Tibial nerve (tissue), 4 donors: ENCODE measurements around the gene SPEF2. TPM values are rescaled to one million over a fixed set of nuclear protein-coding genes. Genes with fewer than 3 reads are reported as not detected.
A peak's percentile ranks its signal among the peaks of the same experiment; 100 is the strongest.

Experiments
- DNase-seq, 2 donors: peaks; one replicate each; pipeline ENCODE4 v3.0.0-alpha.2; 2019; ENCODE audit warnings: low spot score in 2 of 2
- H3K27ac ChIP-seq, 4 donors: fragments of 200-600 bp; sonication (generic) in 3 of 4; one replicate each; pipeline ENCODE4 v1.5.1; 2017 to 2019; ENCODE audit warnings: mild to moderate bottlenecking in 1 of 4
- H3K27me3 ChIP-seq, 2 donors: fragments of 200-600 bp; sonication (generic) in 1 of 2; one replicate each; pipeline versions ENCODE4 v1.5.1 to v1.6.0; 2017 to 2019
- H3K36me3 ChIP-seq, 3 donors: fragments of 200-600 bp; sonication (generic); one replicate each; pipeline ENCODE4 v1.5.1; 2018 to 2019
- H3K4me1 ChIP-seq, 4 donors: fragments of 200-600 bp; sonication (generic) in 3 of 4; one replicate each; pipeline ENCODE4 v1.5.1; 2017 to 2019
- H3K4me3 ChIP-seq, 4 donors: fragments of 200-600 bp; sonication (generic) in 3 of 4; one replicate each; pipeline ENCODE4 v1.5.1; 2017 to 2019; ENCODE audit warnings: mild to moderate bottlenecking in 1 of 4, moderate library complexity in 1 of 4
- H3K9me3 ChIP-seq, 4 donors: fragments of 200-600 bp; sonication (generic) in 3 of 4; one replicate each; pipeline ENCODE4 v1.5.1; 2017 to 2019
- CTCF ChIP-seq, 5 experiments: fragments of 200-600 bp in 3 of 5; fragments of 450-650 bp in 2 of 5; sonication (generic) in 3 of 5; IDR thresholded peaks; one replicate each; pipeline ENCODE4 v1.5.1; 2016 to 2019; ENCODE audit warnings: antibody characterized with exemption in 5 of 5, mild to moderate bottlenecking in 3 of 5, moderate library complexity in 2 of 5
- EP300 ChIP-seq, 2 donors: sonication (generic); formaldehyde crosslinking; IDR thresholded peaks; one replicate each; pipeline ENCODE4 v1.6.1; 2017; ENCODE audit warnings: antibody characterized with exemption in 2 of 2, mild to moderate bottlenecking in 1 of 2
- POLR2A ChIP-seq, 2 donors: fragments of 450-650 bp; IDR thresholded peaks; one replicate each; pipeline ENCODE4 v1.6.1; 2017; ENCODE audit warnings: antibody characterized with exemption in 2 of 2, mild to moderate bottlenecking in 2 of 2, moderate library complexity in 2 of 2
- WGBS, 2 donors: methylation state at CpG; one replicate each; pipeline ENCODE4 v1.1.5; 2018; 5-methylcytosine and 5-hydroxymethylcytosine counted together
- total RNA-seq, 4 donors: library from RNA; depleted of rRNA; stranded (reverse); fragments of >200 nt; gene quantifications; one replicate each; pipeline ENCODE4 v1.1.0, GENCODE V29; 2016

The SPEF2 gene
- total RNA-seq, 4 donors from 2014 or later: 5.1 to 33.5 (median 17.5) TPM

- no peak for TF ChIP-seq POLR2A (IDR thresholded peaks at IDR 0.05)
- TF ChIP-seq CTCF (IDR thresholded peaks at IDR 0.05): no peak
- no peak for TF ChIP-seq EP300 (IDR thresholded peaks at IDR 0.05)
- H3K27ac ChIP-seq: peak overlapping the region in 2 of 4 donors; percentile 5 to 47
- H3K9me3 ChIP-seq: no peaks in the 10 kb centered on the region
- H3K27me3 ChIP-seq: no peaks in the 10 kb centered on the region
- H3K4me3 ChIP-seq: peak overlapping the region in 1 of 4 donors; percentile 10
- H3K4me1 ChIP-seq: peaks cover 0 to 12% (median 5%) of the 10 kb centered on the region in 4 donors
- H3K36me3 ChIP-seq: no peaks in the 10 kb centered on the region
- DNase-seq: no peak
- WGBS, 2 donors: 30 to 37% methylated on average over 2 of the region's 2 CpGs
Observed at GRCh38 chr5:35857606-35858205, 240.0 kb downstream of the SPEF2 start.

GRCh38 chr5:35859101-35859661, 241.5 kb downstream of the SPEF2 start:
- Histone ChIP-seq H3K36me3 (no peaks in the 10 kb centered on the region), H3K9me3 (no peaks in the 10 kb centered on the region), H3K27ac (peak overlapping the region in 3 of 4 donors; percentile 25 to 47 (median 37)), H3K27me3 (no peaks in the 10 kb centered on the region), H3K4me3 (peak overlapping the region in 1 of 4 donors; percentile 25), H3K4me1 (peaks cover 0 to 5% (median 2%) of the 10 kb centered on the region in 4 donors)
- no peak for DNase-seq
- WGBS, 2 donors: 42 to 45% methylated on average over 3 of the region's 3 CpGs
- TF ChIP-seq EP300 (IDR thresholded peaks at IDR 0.05) (no peak), CTCF (IDR thresholded peaks at IDR 0.05) (no peak), POLR2A (IDR thresholded peaks at IDR 0.05) (no peak)

GRCh38 chr5:35860686-35861085, 243.0 kb downstream of the SPEF2 start:
- no peak overlapping the region for H3K4me3 ChIP-seq
- peak overlapping the region in 1 of 4 donors; percentile 39 for H3K27ac ChIP-seq
- no peaks in the 10 kb centered on the region for H3K9me3 ChIP-seq
- H3K4me1 ChIP-seq: peaks cover 0 to 5% (median 2%) of the 10 kb centered on the region in 4 donors
- DNase-seq: no peak
- TF ChIP-seq EP300 (IDR thresholded peaks at IDR 0.05) (no peak), CTCF (IDR thresholded peaks at IDR 0.05) (no peak), POLR2A (IDR thresholded peaks at IDR 0.05) (no peak)
- H3K27me3 ChIP-seq: no peaks in the 10 kb centered on the region
- WGBS, 2 donors: 73 to 84% methylated on average over 1 of the region's 1 CpG
- H3K36me3 ChIP-seq: no peaks in the 10 kb centered on the region

GRCh38 chr5:35861718-35862117, 244.1 kb downstream of the SPEF2 start:
- no peak for TF ChIP-seq CTCF (IDR thresholded peaks at IDR 0.05)
- no peak for TF ChIP-seq POLR2A (IDR thresholded peaks at IDR 0.05)
- TF ChIP-seq EP300 (IDR thresholded peaks at IDR 0.05): no peak
- peaks cover 0 to 5% (median 2%) of the 10 kb centered on the region in 4 donors for H3K4me1 ChIP-seq

GRCh38 chr5:35862126-35862525, 244.5 kb downstream of the SPEF2 start:
- TF ChIP-seq CTCF (IDR thresholded peaks at IDR 0.05): no peak
- no peak for TF ChIP-seq POLR2A (IDR thresholded peaks at IDR 0.05)
- no peak for TF ChIP-seq EP300 (IDR thresholded peaks at IDR 0.05)
- Histone ChIP-seq H3K27me3 (no peaks in the 10 kb centered on the region), H3K4me1 (peaks cover 0 to 5% (median under 1%) of the 10 kb centered on the region in 4 donors), H3K36me3 (no peaks in the 10 kb centered on the region), H3K9me3 (no peaks in the 10 kb centered on the region), H3K27ac (no peak overlapping the region), H3K4me3 (no peak overlapping the region)
- no peak for DNase-seq
- WGBS, 2 donors: 43 to 46% methylated on average over 2 of the region's 2 CpGs

More at GRCh38 chr5:35861718-35862117, 244.1 kb downstream of the SPEF2 start:
- no peak overlapping the region for H3K27ac ChIP-seq
- 74 to 86% methylated on average over 1 of the region's 1 CpG for WGBS, 2 donors
- H3K36me3 ChIP-seq: no peaks in the 10 kb centered on the region
- DNase-seq: no peak
- no peaks in the 10 kb centered on the region for H3K27me3 ChIP-seq
- no peaks in the 10 kb centered on the region for H3K9me3 ChIP-seq
- H3K4me3 ChIP-seq: peak overlapping the region in 1 of 4 donors; percentile 6
